PC-9 (cell line): ENCODE data around the gene ACAD8. TPM values are rescaled to one million over a fixed set of nuclear protein-coding genes. Genes with fewer than 3 reads are reported as not detected.
A peak's percentile ranks its signal among the peaks of the same experiment; 100 is the strongest.

Source experiments
- BruUV-seq: library from RNA; stranded (reverse); fragments of 400-500 nt; replicated peaks from 2 replicates; lab custom pipeline; 2021; lab: Mats Ljungman, UMichigan
- CTCF ChIA-PET: fragments of 300-600 bp; sonication (Branson Sonifier 250); formaldehyde crosslinking; loops from one replicate; lab custom pipeline; 2022; ENCODE audit warnings: antibody characterized with exemption; lab: Charles Lee
- POLR2A ChIA-PET: fragments of 300-600 bp; sonication (Branson Sonifier 250); formaldehyde crosslinking; loops from one replicate; lab custom pipeline; 2022; ENCODE audit warnings: antibody characterized with exemption; ENCODE audit not compliant: unreplicated experiment; lab: Charles Lee
- DNase-seq, 2 experiments: peaks; one replicate each; pipeline versions ENCODE4 v3.0.0 to v3.0.0-alpha.2; 2015 to 2022; ENCODE audit warnings: mixed read lengths in 1 of 2
- H2AFZ ChIP-seq: fragments of 200-600 bp; sonication (generic); 2 replicates; pipeline ENCODE4 v1.8.1; 2017; ENCODE audit warnings: antibody characterized with exemption
- H3F3A ChIP-seq: fragments of 200-600 bp; sonication (generic); 2 replicates; pipeline ENCODE4 v1.8.1; 2017; ENCODE audit warnings: antibody characterized with exemption, mild to moderate bottlenecking, low read depth; ENCODE audit not compliant: insufficient read depth
- H3K27ac ChIP-seq: fragments of 200-600 bp; sonication (generic); 2 replicates; pipeline ENCODE4 v1.6.1; 2016; ENCODE audit warnings: mixed run types
- H3K27me3 ChIP-seq: fragments of 200-600 bp; sonication (generic); 2 replicates; pipeline ENCODE4 v1.6.1; 2016; ENCODE audit warnings: low read depth, mixed run types; ENCODE audit not compliant: insufficient read depth
- H3K36me3 ChIP-seq: fragments of 200-600 bp; sonication (generic); 2 replicates; pipeline ENCODE4 v1.6.1; 2016; ENCODE audit warnings: low read depth, mixed run types
- H3K4me1 ChIP-seq: fragments of 200-600 bp; sonication (generic); replicated peaks from 2 replicates; pipeline ENCODE4 v1.6.1; 2016; ENCODE audit warnings: mixed run types; ENCODE audit not compliant: insufficient read depth
- H3K4me2 ChIP-seq: fragments of 200-600 bp; sonication (generic); 2 replicates; pipeline ENCODE4 v1.6.1; 2017; ENCODE audit warnings: mixed run types
- H3K4me3 ChIP-seq: fragments of 200-600 bp; sonication (generic); 2 replicates; pipeline ENCODE4 v1.6.1; 2016; ENCODE audit warnings: mixed run types
- H3K79me2 ChIP-seq: fragments of 200-600 bp; sonication (generic); 2 replicates; pipeline ENCODE4 v1.6.1; 2017; ENCODE audit warnings: low read depth, mixed run types
- H3K9me2 ChIP-seq: fragments of 200-600 bp; sonication (generic); 2 replicates; pipeline ENCODE4 v1.8.1; 2017; ENCODE audit warnings: mild to moderate bottlenecking; ENCODE audit not compliant: insufficient read depth
- H3K9me3 ChIP-seq: fragments of 200-600 bp; sonication (generic); 2 replicates; pipeline ENCODE4 v1.8.1; 2016; ENCODE audit warnings: low read depth; ENCODE audit not compliant: insufficient read depth
- H4K20me1 ChIP-seq: fragments of 200-600 bp; sonication (generic); 2 replicates; pipeline ENCODE4 v1.8.1; 2017; ENCODE audit not compliant: insufficient read depth
- CTCF ChIP-seq: fragments of 200-600 bp; sonication (generic); conservative IDR thresholded peaks from 2 replicates; pipeline ENCODE4 v1.6.1; 2017; ENCODE audit warnings: mixed run types, antibody characterized with exemption, mild to moderate bottlenecking, moderate library complexity
- EZH2 ChIP-seq: fragments of 200-600 bp; sonication (generic); IDR thresholded peaks from 2 replicates; pipeline ENCODE4 v1.8.0; 2017; ENCODE audit warnings: antibody characterized with exemption, low read depth
- intact Hi-C: fragments of 100-400 bp; cut with micrococcal nuclease; formaldehyde crosslinking; loops from one replicate; pipeline ENCODE4 v1.10.0; 2022; ENCODE audit not compliant: unreplicated experiment
- total RNA-seq: library from RNA; stranded (reverse); gene quantifications from 2 replicates; pipeline ENCODE4 v1.2.3, GENCODE V29; 2021

Gene ACAD8
- total RNA-seq, 1 experiment from 2014 or later, result 16.1 TPM

- Histone ChIP-seq H3K4me1 (peaks cover 36% of the 10 kb centered on the region), H3K9me3 (no peaks in the 10 kb centered on the region; the same call in 1 of the 2 replicates), H3K9me2 (no peaks in the 10 kb centered on the region), H3K27me3 (no peaks in the 10 kb centered on the region), H4K20me1 (no peaks in the 10 kb centered on the region), H3F3A (peaks cover 33% of the 10 kb centered on the region), H2AFZ (no peak overlapping the region), H3K27ac (peak overlapping the region; percentile 66; the same call in 1 of the 2 replicates), H3K4me3 (no peak overlapping the region), H3K4me2 (peak overlapping the region; percentile 56; the same call in 1 of the 2 replicates), H3K36me3 (no peaks in the 10 kb centered on the region), H3K79me2 (no peaks in the 10 kb centered on the region)
- BruUV-seq, result no TSS peak
- no peak for TF ChIP-seq CTCF
- no peak for TF ChIP-seq EZH2
- ChIA-PET CTCF (no interaction called here), POLR2A (no interaction called here)
- DNase-seq, result no peak
- intact Hi-C loops, result no loop called here
Measured at GRCh38 chr11:134267966-134268365, 14.6 kb downstream of the ACAD8 start.

- no peak for DNase-seq
- ChIA-PET POLR2A (no interaction called here), CTCF (no interaction called here)
Measured at GRCh38 chr11:134270250-134270714, 16.9 kb downstream of the ACAD8 start.

GRCh38 chr11:134271978-134272377 is 18.6 kb downstream of the ACAD8 start:
- Histone ChIP-seq H3K4me2 (no peak overlapping the region), H2AFZ (no peak overlapping the region), H4K20me1 (no peaks in the 10 kb centered on the region), H3K36me3 (no peaks in the 10 kb centered on the region), H3K27ac (no peak overlapping the region), H3K9me2 (no peaks in the 10 kb centered on the region), H3K9me3 (no peaks in the 10 kb centered on the region), H3K79me2 (no peaks in the 10 kb centered on the region), H3K4me3 (no peak overlapping the region), H3K27me3 (no peaks in the 10 kb centered on the region), H3K4me1 (peaks cover 14% of the 10 kb centered on the region), H3F3A (peaks cover 16% of the 10 kb centered on the region)
- POLR2A ChIA-PET, result no interaction called here
- TF ChIP-seq CTCF (no peak), EZH2 (no peak)
- DNase-seq, result no peak
- CTCF ChIA-PET, result no interaction called here
- intact Hi-C loops, result no loop called here
- BruUV-seq, result no TSS peak

More at GRCh38 chr11:134270250-134270714, 16.9 kb downstream of the ACAD8 start:
- Histone ChIP-seq H3K79me2 (no peaks in the 10 kb centered on the region), H4K20me1 (no peaks in the 10 kb centered on the region), H3K4me3 (no peak overlapping the region), H3K27ac (no peak overlapping the region), H3K36me3 (no peaks in the 10 kb centered on the region), H3K9me2 (no peaks in the 10 kb centered on the region), H3K27me3 (no peaks in the 10 kb centered on the region), H3K4me2 (no peak overlapping the region), H3K4me1 (peaks cover 31% of the 10 kb centered on the region), H3K9me3 (no peaks in the 10 kb centered on the region; the same call in 1 of the 2 replicates), H2AFZ (no peak overlapping the region), H3F3A (peaks cover 32% of the 10 kb centered on the region)
- intact Hi-C loops, result no loop called here
- peak; percentile 59 for TF ChIP-seq CTCF
- TF ChIP-seq EZH2, result no peak
- BruUV-seq, result no TSS peak
